Dermis microvascular lymphatic vessel endothelial cell (primary cell): Measurements from ENCODE around the gene PON3. TPM values are rescaled to one million over a fixed set of nuclear protein-coding genes. Genes with fewer than 3 reads are reported as not detected.

Experiments
- DNase-seq, 2 donors: peaks; one replicate each; pipeline versions ENCODE4 v3.0.0 to v3.0.0-alpha.2; 2010; ENCODE audit warnings: low read depth in 2 of 2
- total RNA-seq: library from RNA; depleted of rRNA; stranded (reverse); fragments of >200 nt; gene quantifications from 2 replicates; pipeline ENCODE4 v1.2.1, GENCODE V29; 2014

PON3 gene
- 0.13 TPM in 1 of 2 replicates, not detected in the other for total RNA-seq

GRCh38 chr7:95396136-95397032 lies at the start of gene PON3:
PON3 (minus strand) TSS chr7:95396375; CDS start chr7:95396350, 25 bp downstream.
- DNase-seq: peak in 1 of 2 donors; percentile 4

- no peak for DNase-seq
Observed at GRCh38 chr7:95444796-95445195, 48.6 kb upstream of the PON3 start.

- no peak for DNase-seq
Observed at GRCh38 chr7:95441042-95441823, 45.1 kb upstream of the PON3 start.

- DNase-seq: no peak
Observed at GRCh38 chr7:95440394-95441038, 44.3 kb upstream of the PON3 start.

- DNase-seq: no peak
Observed at GRCh38 chr7:95436407-95436806, 40.2 kb upstream of the PON3 start.

GRCh38 chr7:95435422-95435780 lies 39.2 kb upstream of the PON3 start:
- no peak for DNase-seq

GRCh38 chr7:95434557-95435421 lies 38.6 kb upstream of the PON3 start, which contains the start of gene PON2:
PON2 (minus strand) TSS chr7:95435028; CDS start chr7:95434951, 77 bp downstream.
- peak; percentile 59 to 86 for DNase-seq

GRCh38 chr7:95433952-95434556 lies 37.9 kb upstream of the PON3 start:
- peak in 1 of 2 donors; percentile 6 for DNase-seq

GRCh38 chr7:95433129-95433528 lies 37.0 kb upstream of the PON3 start:
- DNase-seq: no peak

GRCh38 chr7:95432606-95433005 lies 36.4 kb upstream of the PON3 start:
- DNase-seq: peak; percentile 17 to 30

GRCh38 chr7:95430864-95431263 lies 34.7 kb upstream of the PON3 start:
- peak in 1 of 2 donors; percentile 26 for DNase-seq

- no peak for DNase-seq
Observed at GRCh38 chr7:95429241-95429990, 33.2 kb upstream of the PON3 start.

GRCh38 chr7:95427914-95428516 lies 31.8 kb upstream of the PON3 start:
- DNase-seq: no peak

GRCh38 chr7:95427166-95427565 lies 31.0 kb upstream of the PON3 start:
- no peak for DNase-seq

- no peak for DNase-seq
Observed at GRCh38 chr7:95425694-95426093, 29.5 kb upstream of the PON3 start.

- DNase-seq: no peak
Observed at GRCh38 chr7:95424716-95425115, 28.5 kb upstream of the PON3 start.

- no peak for DNase-seq
Observed at GRCh38 chr7:95421847-95422444, 25.8 kb upstream of the PON3 start.

GRCh38 chr7:95421000-95421846 lies 25.0 kb upstream of the PON3 start:
- peak in 1 of 2 donors; percentile 31 for DNase-seq
